Measurements from ENCODE around the gene ROBO1.

Gene ROBO1

GRCh38 chr3:79477242-79477641 lies 290.6 kb downstream of the ROBO1 start:
- no peak for DNase-seq

GRCh38 chr3:79473993-79474392 lies 293.8 kb downstream of the ROBO1 start:
- DNase-seq, result no peak

DNA sequence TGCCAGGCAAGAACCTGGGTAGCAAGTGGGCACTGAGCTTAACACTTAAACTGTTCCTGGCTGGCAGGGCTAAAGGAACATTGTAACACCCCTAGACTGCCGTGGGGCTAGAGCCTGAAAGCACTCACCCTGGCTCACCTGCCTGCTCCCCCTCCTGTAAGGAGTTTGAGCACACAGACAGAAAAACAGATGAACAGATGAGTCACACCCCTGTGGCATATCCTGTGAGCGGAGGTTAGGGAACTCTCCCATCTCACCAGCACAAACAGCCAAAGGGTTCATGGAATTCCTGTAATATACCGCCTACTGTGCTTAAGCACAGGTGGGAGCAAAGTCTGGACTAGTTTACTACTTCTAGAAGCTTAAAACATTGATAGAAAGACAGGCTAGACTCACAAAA lies 300.1 kb downstream of the ROBO1 start:
- peak in 1 of 56 donors; percentile 5 for DNase-seq

DNA sequence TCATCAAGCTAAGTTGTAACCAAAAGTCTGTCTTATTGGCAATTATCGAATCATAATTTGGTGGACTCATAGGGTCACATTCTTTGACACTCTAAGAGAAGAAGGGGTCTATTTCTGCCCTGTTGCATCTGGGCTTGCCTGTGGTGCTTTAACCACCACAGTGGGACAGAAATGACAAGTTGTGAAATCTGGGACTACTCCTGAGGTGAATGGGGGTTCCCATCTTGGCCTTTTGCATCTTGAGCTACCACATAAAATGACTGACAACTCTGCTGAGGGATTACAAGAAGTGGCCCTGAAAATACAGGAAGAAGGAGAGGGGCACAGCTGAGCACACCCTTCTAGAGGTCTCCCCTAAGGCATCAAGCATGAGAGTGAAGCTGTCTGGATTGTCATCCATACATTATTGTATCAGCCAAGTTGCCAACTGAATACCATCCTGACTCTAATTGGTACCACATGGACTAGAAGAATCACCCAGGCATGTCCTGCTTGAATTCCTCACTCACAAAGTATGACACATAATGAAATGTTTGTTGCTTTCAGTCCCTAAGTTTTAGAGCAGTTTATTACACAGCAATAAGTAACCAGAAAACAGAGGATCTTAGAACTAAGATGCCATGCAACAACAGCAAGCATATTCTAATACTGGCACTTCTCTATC lies 306.5 kb downstream of the ROBO1 start:
- no peak for DNase-seq

GRCh38 chr3:79453600-79453999 lies 314.2 kb downstream of the ROBO1 start:
- DNase-seq, result no peak

DNA sequence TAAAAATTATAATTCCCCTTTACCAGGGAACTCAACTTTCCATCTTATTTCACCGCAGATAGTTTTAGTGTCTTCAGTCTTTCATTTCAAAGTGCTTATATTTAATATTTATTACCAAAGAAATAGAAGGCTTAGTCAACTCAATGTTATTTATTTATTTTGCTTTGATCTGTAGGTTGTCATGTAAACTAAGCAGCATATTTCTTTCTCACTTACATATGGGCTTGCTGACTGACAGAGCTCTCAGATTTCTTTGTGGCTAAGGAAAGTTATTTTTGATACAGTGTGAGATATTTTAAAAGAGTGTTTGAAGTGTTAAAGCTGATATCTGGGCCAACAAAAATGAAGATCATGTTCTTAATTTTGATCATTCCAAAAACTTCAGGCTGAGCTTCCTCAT lies 331.4 kb downstream of the ROBO1 start:
- DNase-seq, result no peak

GRCh38 chr3:79427081-79427480 lies 340.7 kb downstream of the ROBO1 start:
- DNase-seq, result no peak

DNA sequence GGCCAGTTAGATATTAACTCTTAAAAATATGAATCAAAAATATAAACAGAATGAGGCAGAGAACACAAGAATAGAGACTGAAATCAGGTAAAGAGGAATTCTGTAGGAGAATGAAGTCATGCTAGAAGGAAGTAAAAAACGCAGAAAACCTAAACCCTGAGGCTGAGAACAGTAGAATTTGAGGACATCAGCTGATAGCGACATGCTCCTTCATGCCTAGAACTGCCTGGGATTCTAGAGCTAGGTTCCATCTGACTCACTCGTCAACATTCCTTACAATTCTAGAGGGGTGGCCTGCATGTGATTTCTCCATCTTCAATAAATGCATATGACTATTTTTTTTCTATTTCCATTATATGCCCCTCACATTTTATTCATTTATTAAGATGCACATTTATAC lies 343.0 kb downstream of the ROBO1 start:
- no peak for DNase-seq

GRCh38 chr3:79423417-79423816 lies 344.4 kb downstream of the ROBO1 start:
- no peak for DNase-seq

- no peak for DNase-seq
Measured at GRCh38 chr3:79421273-79421672, 346.5 kb downstream of the ROBO1 start.

GRCh38 chr3:79418855-79419621 lies 348.8 kb downstream of the ROBO1 start:
- DNase-seq, result peak in 4 of 56 donors; percentile 1 to 8 (median 2)

DNA sequence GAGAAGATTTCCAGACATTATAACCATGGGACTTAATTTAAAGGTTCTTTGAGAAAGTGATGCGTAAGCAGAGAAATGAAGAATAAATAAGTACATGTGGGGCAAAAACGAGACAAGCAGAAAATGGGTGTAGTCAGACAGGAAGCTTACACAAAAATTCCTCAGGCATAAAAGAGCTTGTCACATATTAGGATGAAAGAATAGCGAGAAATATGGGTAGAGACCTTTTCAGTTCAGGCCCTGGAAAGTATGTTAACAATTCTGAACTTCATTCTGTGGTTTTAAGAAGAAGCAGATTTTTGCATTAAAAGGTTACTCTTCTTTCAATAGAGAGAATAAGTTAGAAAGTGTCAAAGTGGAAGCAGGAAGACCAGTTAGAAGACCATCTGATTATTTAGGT lies 352.4 kb downstream of the ROBO1 start:
- DNase-seq, result no peak

DNA sequence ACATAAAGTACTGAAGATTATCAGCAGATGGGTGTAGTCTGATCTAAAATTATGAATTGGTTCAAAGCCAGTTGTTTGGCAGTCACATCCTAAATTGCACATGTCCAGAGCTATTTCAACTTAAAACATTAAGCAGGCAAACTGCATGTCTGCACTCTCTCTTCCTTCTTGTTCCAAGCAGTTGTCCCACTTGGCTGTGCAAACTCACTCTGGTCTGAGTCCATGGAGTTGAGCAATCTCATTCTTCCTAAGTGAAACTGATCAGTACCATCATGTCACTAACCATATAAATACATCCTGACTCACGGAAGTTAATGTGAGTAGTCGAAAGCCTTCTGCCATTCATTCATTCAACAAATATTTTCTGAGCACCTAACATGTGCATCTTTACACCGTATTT lies 353.0 kb downstream of the ROBO1 start:
- DNase-seq, result no peak

GRCh38 chr3:79414035-79414434 lies 353.8 kb downstream of the ROBO1 start:
- DNase-seq, result no peak

- no peak for DNase-seq
Measured at GRCh38 chr3:79412537-79412936, 355.3 kb downstream of the ROBO1 start.

GRCh38 chr3:79410617-79411016 lies 357.2 kb downstream of the ROBO1 start:
- no peak for DNase-seq

GRCh38 chr3:79410136-79410535 lies 357.7 kb downstream of the ROBO1 start:
- no peak for DNase-seq

- DNase-seq, result no peak
Measured at GRCh38 chr3:79406175-79406574, 361.6 kb downstream of the ROBO1 start.

DNA sequence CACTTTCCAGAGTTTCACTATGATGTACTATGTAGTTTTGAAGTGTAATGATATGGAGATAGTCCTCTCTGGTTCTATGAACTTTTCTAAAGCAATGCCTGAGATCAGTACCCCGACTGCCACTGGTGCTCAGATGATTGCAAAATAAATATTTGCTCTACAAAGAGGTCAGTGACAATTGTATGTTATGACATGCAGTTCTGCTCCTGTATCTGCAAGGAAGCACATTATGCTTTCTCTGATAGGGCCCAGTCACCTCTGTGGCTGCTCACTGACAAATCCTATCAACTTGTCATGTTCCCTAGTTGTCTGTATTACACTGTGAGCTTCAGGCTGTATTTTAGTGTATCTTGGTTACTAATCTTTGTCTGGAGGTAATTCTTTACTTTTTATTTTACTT lies 362.6 kb downstream of the ROBO1 start:
- DNase-seq, result no peak

DNA sequence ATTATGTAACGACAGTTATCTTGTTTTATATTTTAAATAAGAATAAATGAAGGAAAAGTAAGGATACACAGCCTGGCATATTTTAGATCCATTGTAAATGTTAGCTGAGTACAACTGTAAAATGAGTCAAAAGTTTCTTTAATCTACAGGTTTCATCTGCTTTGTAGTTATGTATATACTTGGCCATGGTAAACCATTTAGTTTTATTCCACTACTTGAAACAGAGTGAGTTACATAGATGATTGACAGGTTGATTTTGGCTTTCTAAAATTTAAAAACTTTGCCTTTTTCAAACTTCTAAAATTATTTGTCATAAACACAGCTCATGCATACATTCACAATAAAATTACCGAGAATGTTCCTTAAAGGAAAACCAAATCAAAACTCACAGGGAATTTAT lies 371.2 kb downstream of the ROBO1 start:
- DNase-seq, result no peak

- DNase-seq, result no peak
Measured at GRCh38 chr3:79392479-79392878, 375.3 kb downstream of the ROBO1 start.

DNA sequence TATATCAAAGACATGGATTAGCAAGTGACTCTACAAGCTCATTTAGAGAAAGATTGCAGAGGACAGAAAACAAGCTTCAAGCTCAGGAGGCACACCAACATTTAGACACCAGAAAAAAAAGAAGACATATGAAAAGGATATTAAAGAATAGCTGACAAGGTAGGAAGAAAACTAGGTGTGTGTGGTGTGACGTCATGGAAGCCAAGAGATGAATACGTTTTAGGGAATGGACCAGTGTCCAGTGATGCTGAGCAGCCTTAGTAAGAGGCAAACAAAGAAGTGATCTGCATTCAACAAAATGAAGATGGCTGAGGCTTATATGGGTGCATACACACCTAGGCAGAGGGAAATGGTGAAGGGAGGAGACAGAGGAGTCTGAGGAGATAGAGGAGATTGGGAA lies 377.4 kb downstream of the ROBO1 start:
- DNase-seq, result no peak

- no peak for DNase-seq
Measured at GRCh38 chr3:79385211-79385610, 382.6 kb downstream of the ROBO1 start.

Measured in nucleus accumbens (tissue), 56 donors.